Keratinocyte (primary cell): Measurements from ENCODE around the gene PHKA2.

Experiments
- EZH2 ChIP-seq: IDR thresholded peaks from one replicate; pipeline ENCODE4 v1.6.1; 2012; ENCODE audit warnings: inconsistent platforms, mild to moderate bottlenecking, low read length, moderate library complexity
- TF ChIP-seq, protein P1 (sequence below), 3 experiments: IDR thresholded peaks in 1 of 3; conservative IDR thresholded peaks in 1 of 3; optimal IDR thresholded peaks in 1 of 3; 2 replicates in 2 of 3; 3 replicates in 1 of 3; pipeline versions ENCODE3 to v1.5.1; 2011; ENCODE audit warnings: low read length in 3 of 3, mild to moderate bottlenecking in 3 of 3, moderate library complexity in 2 of 3, control low read depth in 1 of 3, inconsistent platforms in 1 of 3; ENCODE audit not compliant: insufficient read depth in 2 of 3; ENCODE audit errors: extremely low read depth in 1 of 3

DNA sequence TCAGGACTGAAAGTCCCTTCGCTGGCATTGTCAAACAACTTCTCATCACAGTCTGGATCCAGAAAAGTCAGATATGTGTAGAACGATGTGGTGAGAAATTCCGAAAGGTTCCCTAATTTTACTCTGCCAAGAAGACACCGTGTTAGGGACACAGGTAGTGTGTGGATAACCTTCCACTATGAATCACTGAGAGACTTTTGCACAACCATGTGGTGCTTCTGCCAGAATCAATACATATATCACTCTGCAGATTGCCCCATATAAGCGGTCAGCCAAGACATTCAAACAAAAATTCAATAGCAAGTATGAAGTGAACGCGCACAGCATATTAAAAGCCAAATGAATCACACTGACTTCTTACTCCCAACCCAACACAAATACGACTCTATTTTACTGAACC is 63.8 kb downstream of the PHKA2 start:
- no peak for TF ChIP-seq EZH2
- TF ChIP-seq, protein P1, sequence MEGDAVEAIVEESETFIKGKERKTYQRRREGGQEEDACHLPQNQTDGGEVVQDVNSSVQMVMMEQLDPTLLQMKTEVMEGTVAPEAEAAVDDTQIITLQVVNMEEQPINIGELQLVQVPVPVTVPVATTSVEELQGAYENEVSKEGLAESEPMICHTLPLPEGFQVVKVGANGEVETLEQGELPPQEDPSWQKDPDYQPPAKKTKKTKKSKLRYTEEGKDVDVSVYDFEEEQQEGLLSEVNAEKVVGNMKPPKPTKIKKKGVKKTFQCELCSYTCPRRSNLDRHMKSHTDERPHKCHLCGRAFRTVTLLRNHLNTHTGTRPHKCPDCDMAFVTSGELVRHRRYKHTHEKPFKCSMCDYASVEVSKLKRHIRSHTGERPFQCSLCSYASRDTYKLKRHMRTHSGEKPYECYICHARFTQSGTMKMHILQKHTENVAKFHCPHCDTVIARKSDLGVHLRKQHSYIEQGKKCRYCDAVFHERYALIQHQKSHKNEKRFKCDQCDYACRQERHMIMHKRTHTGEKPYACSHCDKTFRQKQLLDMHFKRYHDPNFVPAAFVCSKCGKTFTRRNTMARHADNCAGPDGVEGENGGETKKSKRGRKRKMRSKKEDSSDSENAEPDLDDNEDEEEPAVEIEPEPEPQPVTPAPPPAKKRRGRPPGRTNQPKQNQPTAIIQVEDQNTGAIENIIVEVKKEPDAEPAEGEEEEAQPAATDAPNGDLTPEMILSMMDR (optimal IDR thresholded peaks at IDR 0.05 in 1 of 3, IDR thresholded peaks at IDR 0.05 in 1 of 3, conservative IDR thresholded peaks at IDR 0.05 in 1 of 3; ENCODE audit: extremely low read depth in 1 of 3, insufficient read depth in 2 of 3, low read length in 3 of 3) = no peak
